B cell (primary cell): ENCODE measurements around the gene PRKCZ.

ENCODE experiments used
- CTCF ChIP-seq: fragments of 200-600 bp; IDR thresholded peaks from one replicate; pipeline ENCODE4 v1.8.0; 2022; ENCODE audit warnings: antibody characterized with exemption, mild to moderate bottlenecking
- EZH2 ChIP-seq: IDR thresholded peaks from 2 replicates; pipeline ENCODE4 v1.6.1; 2012; ENCODE audit warnings: borderline replicate concordance, low read depth, mild to moderate bottlenecking, moderate library complexity, low read length; ENCODE audit not compliant: insufficient read depth, poor library complexity, severe bottlenecking

- TF ChIP-seq CTCF (no peak), EZH2 (no peak)
Measured at GRCh38 chr1:2151911-2152310, 101.7 kb downstream of the PRKCZ start.
